ENCODE measurements around the gene CDC42EP5.
"Not testable (repeated sequence)": the region's sequence is repeated elsewhere in the genome, so short reads cannot be mapped to it uniquely, and the experiment has no call there.

The CDC42EP5 gene

GRCh38 chr19:54446349-54446748 is 26.7 kb downstream of the CDC42EP5 start:
- DNase-seq: not testable (repeated sequence)

DNA sequence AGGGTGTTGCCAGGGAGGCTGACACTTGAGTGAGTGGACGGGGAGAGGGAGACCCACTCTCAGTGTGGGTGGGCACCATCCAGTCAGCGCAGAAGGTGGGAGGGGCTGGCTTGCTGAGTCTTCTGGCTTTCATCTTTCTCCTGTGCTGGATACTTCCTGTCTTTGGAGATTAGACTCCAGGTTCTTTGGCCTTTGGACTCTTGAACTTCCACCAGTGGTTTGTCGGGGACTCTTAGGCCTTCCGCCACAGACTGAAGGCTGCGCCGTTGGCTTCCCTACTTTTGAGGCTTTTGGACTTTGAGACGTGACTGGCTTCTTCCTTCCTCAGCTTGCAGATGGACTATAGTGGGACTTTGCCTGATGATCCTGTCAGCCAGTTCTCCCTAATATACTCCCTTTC is 28.4 kb downstream of the CDC42EP5 start:
- DNase-seq: no peak

GRCh38 chr19:54440641-54441040 is 32.5 kb downstream of the CDC42EP5 start:
- no peak for DNase-seq

DNA sequence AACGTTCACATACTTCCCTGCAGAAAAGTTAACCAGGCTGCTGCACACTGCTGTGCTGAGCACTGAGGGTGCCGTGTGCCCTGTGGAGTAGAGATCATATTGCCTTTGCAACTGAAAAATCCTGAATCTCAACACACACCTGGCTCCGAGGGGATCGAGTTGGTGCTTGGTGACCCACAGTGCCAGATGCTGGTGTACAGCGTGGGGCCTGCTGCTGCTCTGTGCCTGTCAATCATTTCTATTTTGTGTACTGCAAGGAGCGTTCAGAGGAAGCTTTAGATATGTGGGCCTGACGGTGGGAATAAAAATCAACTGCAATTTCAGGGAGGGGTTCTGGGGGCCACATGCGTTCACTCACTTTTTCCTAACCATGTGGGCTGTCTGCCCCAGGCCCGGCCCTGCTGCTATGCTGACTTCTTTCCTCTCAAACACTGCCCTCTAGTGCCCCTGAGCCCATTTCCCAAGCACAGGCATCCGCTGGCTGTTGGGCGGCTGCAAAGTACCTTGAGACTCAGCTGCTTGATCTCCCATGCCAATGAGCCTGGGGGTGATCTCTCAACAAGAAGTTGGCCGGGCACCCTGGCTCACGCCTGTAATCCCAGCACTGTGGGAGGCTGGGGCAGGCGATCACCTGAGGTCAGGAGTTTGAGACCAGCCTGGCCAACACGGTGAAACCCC is 33.8 kb downstream of the CDC42EP5 start:
- DNase-seq: peak; percentile 66 to 71

- DNase-seq: no peak
Measured at GRCh38 chr19:54436628-54437252, 36.4 kb downstream of the CDC42EP5 start.

GRCh38 chr19:54436031-54436523 is 37.0 kb downstream of the CDC42EP5 start:
- no peak for DNase-seq

- DNase-seq: no peak
Measured at GRCh38 chr19:54435551-54436016, 37.5 kb downstream of the CDC42EP5 start.

- DNase-seq: no peak
Measured at GRCh38 chr19:54434873-54435214, 38.3 kb downstream of the CDC42EP5 start.

DNA sequence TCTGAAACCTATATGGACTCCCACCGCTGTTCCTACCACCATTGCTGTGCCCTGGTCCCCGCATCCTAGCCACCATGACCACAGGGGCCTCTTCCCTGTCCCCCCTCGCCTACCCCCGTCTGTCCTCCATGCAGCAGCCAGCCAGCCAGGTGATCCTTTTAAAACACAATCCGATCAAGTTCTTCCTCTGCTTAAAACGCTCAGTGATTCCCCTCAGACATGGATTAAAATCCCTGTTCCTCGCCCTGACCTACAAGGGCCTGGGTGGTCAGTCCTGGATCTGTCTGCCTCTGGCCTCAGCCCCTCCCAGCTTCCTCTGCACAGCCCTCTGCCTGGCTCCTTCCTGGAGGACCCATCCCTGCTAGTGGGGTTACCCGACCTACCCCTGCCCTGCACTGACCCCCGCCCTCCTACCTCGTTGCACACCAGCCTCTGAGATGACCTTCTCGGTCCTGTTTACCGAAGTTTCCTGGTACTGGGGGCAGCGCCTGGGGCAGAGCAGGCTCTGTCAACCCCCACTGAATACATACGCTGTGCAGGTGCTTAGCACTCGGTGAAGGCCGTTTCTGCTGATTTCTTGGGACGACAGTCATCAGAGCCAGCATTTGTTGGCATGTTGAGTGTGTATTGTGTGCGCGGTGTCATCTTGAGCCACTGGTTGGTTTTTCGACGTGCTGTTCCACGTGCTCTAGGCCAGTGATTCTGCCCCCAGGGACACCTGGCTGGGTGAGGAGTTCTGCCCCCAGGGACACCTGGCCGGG is 38.8 kb downstream of the CDC42EP5 start:
- DNase-seq: peak in 1 of 2 donors; percentile 29

- DNase-seq: no peak
Measured at GRCh38 chr19:54433697-54434096, 39.4 kb downstream of the CDC42EP5 start.

DNA sequence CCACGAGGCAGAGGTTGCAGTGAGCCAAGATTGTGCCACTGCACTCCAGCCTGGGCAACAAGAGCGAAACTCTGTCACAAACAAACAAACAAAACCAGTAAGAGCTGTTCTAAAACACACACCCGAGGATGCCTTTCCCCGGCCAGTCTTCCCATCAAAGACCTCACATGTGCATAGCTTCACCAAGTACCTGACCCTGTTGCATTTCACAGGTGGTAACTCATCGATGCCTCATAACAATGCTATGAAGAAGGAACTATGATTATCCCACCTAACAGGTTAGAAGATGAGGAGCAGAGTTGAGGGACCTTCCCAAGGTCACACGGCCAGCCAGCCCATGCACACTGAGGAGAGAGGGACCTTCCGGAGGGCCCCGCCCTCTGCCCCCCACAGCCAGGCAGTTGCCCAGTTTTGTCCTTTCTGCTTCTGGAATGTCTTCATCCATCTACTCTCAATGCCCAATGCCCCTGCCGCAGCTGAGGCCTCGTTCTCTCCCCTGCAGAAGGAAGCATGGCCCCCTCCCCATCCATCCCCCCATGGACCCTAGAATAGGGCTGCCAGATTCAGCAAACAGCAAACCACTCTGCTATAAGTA is 40.9 kb downstream of the CDC42EP5 start:
- no peak for DNase-seq

DNA sequence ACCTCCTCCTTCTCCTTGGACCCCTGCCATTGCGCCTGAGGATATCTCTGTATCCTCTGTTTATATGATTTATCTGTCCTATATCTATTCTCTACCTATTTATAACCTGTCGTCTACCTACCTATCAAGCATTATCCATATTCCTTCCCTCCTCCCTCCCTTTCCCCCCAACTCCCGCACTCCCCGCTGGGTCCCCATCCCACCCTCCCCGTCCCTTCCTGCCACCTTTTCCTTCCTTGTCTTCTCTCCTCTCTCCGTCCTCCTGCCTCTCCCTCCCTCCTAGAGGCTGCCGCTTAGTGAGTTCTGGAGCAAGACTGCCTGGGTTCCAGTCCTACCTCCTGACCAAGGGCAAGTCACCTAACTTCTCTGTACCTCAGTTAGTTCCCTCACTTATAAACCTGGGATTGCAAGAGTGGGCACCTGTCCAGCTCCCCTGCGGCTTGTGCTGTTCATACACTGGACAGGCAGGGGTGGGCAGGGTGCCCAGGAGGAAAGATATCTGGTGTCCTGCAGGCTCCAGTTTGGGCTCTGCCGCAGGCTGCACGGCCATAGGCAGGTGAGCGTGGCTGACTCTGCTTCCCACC is 41.7 kb downstream of the CDC42EP5 start:
- no peak for DNase-seq

DNA sequence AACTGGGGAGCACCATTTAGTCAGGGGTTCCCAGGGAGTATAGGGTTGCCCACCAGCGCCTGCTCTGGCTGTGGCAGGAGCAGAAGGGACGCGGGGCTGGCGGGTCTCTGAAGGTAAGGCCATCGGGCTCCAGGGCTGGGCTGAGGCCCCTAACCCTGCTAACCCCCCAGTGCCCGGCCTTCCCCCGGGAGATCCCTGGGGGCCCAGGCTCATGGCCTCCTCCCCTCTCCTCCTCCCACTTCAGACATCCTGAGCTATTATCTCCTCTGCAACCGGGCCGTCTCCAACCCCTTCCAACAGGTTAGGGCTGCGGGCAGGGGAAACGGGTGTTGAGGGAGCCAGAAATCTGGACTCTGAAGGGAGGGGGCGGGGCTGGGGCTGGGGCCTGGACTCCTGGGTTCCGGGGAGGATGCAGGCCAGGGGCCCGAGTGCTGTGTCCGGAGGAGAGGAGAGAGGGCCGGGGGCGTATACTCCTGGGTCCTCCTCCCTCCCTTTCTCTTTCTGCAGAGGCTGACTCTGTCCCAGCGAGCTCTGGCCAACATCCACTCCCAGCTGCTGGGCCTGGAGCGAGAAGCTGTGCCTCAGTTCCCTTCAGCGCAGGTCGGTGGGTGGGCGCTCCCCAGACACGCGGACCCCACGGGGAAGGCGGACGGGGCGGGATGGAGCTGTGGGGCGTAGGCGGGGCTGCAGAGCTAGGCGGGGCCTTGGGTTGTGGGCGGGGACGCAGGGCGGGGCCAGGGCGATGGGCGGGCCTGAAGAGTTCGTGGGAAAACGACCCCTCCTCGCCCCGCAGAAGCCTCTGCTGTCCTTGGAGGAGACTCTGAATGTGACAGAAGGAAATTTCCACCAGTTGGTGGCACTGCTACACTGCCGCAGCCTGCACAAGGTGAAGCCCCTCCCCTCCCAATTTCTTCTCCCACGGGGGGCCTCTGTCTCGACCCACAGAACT is 42.5 kb downstream of the CDC42EP5 start:
- peak in 1 of 2 donors; percentile 64 for DNase-seq

- no peak for DNase-seq
Measured at GRCh38 chr19:54429545-54430227, 43.4 kb downstream of the CDC42EP5 start.

DNA sequence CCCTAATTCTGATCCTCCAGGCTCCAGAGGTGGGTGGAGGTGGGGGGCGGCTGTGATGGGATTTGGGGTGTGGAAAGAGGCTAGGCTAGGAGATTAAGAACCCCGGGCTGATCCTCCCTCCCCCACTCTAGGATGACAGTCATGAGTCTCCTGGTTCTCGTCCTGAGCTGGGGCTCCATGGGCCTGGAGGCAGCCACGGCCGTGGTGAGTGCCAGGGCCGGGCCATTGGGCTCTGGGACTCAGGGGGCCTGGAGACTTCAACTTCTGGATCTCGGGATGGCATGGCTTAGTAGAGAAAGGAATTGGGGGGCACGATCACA is 44.0 kb downstream of the CDC42EP5 start:
- DNase-seq: no peak

DNA sequence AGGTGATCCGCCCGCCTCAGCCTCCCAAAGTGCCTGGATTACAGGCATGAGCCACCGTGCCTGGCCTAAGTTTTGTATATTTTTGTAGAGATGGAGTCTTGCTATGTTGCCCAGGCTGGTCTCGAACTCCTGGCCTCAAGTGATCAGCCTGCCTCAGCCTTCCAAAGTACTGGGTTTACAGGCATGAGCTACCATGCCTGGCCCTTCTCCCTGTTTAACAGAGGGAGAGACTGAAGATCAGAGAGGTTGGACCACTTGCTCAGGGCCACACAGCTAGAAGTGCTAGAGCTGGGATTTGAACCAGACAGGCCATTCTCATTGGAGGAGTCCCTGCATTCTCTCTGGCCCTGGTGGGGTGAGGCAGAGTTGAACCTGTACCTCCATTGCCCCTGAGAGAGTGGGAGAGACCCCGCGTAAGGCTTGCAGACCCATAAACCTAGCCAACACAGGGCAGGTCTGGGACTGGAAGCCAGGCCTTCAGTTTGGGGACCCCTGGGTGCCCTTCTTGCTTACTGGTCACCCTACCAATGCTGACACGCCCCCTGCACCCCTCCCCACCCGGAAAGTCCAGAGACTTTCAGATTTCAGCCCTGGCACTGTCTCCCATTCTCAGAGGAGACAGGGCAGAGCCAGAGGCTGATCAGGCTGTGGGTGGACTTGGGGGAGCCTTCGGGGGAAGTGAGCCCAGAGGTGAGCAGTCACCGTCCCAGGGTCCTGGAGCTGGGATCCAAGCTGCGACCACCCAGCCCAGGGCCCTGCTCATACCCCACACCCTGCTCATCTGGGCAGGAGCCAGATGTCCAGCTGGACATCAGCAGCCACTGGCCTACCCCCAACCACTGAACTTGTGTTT is 44.5 kb downstream of the CDC42EP5 start:
- DNase-seq: no peak

DNA sequence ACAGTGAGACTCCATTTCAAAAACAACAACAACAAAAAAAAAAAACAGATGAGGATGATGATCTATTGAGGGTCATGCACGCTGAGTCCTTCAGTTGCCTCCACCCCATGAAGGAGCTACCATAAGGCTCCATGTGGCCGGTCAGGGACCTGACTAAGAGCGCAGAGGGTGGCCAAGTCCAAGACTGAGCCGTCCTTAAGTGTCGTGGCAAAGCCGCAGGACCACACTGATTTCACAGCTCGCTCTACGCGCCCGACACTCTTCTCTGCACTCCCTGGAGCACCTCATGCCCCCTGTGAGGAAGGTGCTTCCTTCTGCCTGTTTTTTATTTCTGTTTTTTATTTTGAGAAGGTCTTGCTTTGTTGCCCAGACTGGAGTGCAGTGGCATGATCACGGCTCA is 45.5 kb downstream of the CDC42EP5 start:
- DNase-seq: no peak

DNA sequence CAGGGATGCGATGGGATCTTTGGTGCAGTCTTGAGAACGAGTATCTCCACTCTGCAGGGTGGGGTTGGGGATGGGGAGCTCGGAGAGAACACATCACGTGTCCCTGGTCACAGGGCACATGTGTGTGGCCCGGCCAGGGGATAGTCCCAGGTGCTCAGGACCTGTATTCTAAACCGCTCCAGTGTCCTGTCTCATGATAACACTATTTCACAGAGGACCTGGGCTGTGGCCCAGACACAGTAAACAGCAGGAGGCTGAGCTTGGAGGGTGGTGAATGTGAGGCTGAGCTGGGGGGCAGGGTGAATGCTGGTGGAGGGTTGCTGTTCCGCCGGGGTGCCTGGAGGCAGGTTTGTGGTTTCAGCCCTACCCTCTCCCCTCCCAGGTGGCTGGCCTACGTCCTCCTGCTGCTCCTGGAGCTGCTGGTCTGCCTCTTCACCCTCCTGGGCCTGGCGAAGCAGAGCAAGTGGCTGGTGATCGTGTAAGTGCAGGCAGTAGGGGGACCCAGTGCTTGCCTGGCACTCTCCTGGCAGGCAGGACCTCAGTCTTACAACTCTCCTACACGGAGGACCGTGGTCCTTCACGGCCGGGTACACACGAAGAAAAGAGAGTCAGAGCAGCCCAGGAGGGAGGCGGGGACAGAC is 46.7 kb downstream of the CDC42EP5 start:
- DNase-seq: peak in 1 of 2 donors; percentile 34

DNA sequence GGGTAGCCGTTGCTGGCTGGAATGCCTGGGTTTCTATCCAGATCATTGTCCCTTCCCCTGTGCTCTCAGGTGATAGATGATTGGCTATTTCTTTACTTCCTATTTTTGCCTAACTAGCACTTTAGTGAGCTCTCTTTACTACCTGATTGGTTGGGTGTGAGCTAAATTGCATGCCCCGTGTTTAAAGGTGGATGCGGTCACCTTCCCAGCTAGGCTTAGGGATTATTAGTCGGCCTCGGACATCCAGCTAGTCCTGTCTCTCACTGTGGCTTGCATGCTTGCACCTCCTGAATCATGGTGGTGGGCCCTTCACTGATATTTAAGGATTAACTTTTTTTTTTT is 47.7 kb downstream of the CDC42EP5 start:
- DNase-seq: no peak
